GM23338 (cell line): ENCODE results near the gene ABCB11.

Experiments
- CREB1 ChIP-seq: fragments of 250-450 bp; sonication (Bioruptor Pico); IDR thresholded peaks from 2 replicates; pipeline ENCODE4 v1.5.0; 2020; ENCODE audit warnings: low read depth, mild to moderate bottlenecking, moderate library complexity
- EZH2phosphoT487 ChIP-seq: fragments of 200-600 bp; sonication (generic); IDR thresholded peaks from one replicate; pipeline ENCODE4 v1.8.1; 2018; ENCODE audit warnings: antibody characterized with exemption; ENCODE audit not compliant: unreplicated experiment
- POLR2AphosphoS5 ChIP-seq: IDR thresholded peaks from 2 replicates; pipeline ENCODE4 v1.6.1; 2016; ENCODE audit warnings: antibody characterized with exemption, low read depth
- TF ChIP-seq, protein P1 (sequence below), 2 experiments: fragments of 200-600 bp in 1 of 2; sonication (generic) in 1 of 2; conservative IDR thresholded peaks; 2 replicates each; pipeline versions ENCODE4 v1.5.1 to v1.6.1; 2016 to 2017; ENCODE audit warnings: antibody characterized with exemption in 2 of 2, low read depth in 2 of 2, mild to moderate bottlenecking in 2 of 2, moderate library complexity in 1 of 2

DNA sequence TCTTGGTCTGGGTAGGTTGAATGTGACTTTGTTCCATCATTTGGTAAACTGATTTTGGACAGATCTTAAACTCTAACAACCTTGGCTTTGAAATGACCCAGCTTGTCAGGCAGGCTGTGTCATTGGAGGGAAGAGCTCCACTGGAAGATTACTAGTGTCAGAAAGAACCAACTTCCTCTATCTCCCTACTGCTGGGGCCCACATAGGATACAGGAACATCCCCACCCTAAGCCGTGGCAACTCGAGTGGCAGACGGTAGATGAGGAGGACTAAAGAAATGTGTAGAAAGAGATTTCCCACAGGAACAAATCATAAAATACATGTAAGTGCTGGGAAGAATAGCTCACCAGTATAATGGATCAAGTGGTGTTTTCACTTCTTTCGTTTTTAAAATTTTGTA, 134.3 kb downstream of the ABCB11 start:
- TF ChIP-seq, protein P1, sequence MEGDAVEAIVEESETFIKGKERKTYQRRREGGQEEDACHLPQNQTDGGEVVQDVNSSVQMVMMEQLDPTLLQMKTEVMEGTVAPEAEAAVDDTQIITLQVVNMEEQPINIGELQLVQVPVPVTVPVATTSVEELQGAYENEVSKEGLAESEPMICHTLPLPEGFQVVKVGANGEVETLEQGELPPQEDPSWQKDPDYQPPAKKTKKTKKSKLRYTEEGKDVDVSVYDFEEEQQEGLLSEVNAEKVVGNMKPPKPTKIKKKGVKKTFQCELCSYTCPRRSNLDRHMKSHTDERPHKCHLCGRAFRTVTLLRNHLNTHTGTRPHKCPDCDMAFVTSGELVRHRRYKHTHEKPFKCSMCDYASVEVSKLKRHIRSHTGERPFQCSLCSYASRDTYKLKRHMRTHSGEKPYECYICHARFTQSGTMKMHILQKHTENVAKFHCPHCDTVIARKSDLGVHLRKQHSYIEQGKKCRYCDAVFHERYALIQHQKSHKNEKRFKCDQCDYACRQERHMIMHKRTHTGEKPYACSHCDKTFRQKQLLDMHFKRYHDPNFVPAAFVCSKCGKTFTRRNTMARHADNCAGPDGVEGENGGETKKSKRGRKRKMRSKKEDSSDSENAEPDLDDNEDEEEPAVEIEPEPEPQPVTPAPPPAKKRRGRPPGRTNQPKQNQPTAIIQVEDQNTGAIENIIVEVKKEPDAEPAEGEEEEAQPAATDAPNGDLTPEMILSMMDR (conservative IDR thresholded peaks at IDR 0.05; ENCODE audit: low read depth in 2 of 2) = no peak
- TF ChIP-seq EZH2phosphoT487 = no peak
- no peak for TF ChIP-seq CREB1 (CRISPR knock-in tag)
- TF ChIP-seq POLR2AphosphoS5 = no peak
